Gastroesophageal sphincter (tissue), 3 donors: ENCODE measurements around the gene APBB3.
"Not testable (repeated sequence)": the region's sequence is repeated elsewhere in the genome, so short reads cannot be mapped to it uniquely, and the experiment has no call there.

ENCODE experiments used
- CTCF ChIP-seq, 4 experiments: fragments of 200-600 bp in 2 of 4; fragments of 450-650 bp in 2 of 4; sonication (generic) in 1 of 4; IDR thresholded peaks; one replicate each; pipeline ENCODE4 v1.5.1; 2017 to 2019; ENCODE audit warnings: antibody characterized with exemption in 4 of 4, mild to moderate bottlenecking in 2 of 4, moderate library complexity in 2 of 4
- POLR2A ChIP-seq, 2 donors: fragments of 450-650 bp; IDR thresholded peaks; one replicate each; pipeline ENCODE4 v1.6.1; 2017; ENCODE audit warnings: antibody characterized with exemption in 2 of 2, mild to moderate bottlenecking in 2 of 2, moderate library complexity in 1 of 2

- TF ChIP-seq CTCF, POLR2A (IDR thresholded peaks at IDR 0.05): not testable (repeated sequence)
Measured at GRCh38 chr5:140593070-140593469, 28.7 kb upstream of the APBB3 start.
